HCT116 (cell line): ENCODE data around the gene RAB31.

Source experiments
- POLR2A ChIP-seq: IDR thresholded peaks from 2 replicates; pipeline ENCODE4 v1.7.0; 2011; ENCODE audit warnings: borderline replicate concordance; ENCODE audit not compliant: insufficient read depth, insufficient read length; ENCODE audit errors: extremely low read depth
- POLR2AphosphoS5 ChIP-seq: IDR thresholded peaks from 2 replicates; pipeline ENCODE4 v1.6.1; 2011; ENCODE audit warnings: mild to moderate bottlenecking, low read depth, low read length, moderate library complexity
- SRF ChIP-seq: IDR thresholded peaks from 2 replicates; pipeline ENCODE4 v1.6.1; 2012; ENCODE audit warnings: low read depth
- ZNF274 ChIP-seq: fragments of 200-500 bp; sonication (Bioruptor generic); IDR thresholded peaks from 2 replicates; pipeline ENCODE4 v1.6.1; 2014; ENCODE audit warnings: mild to moderate bottlenecking, low read depth, low read length, inconsistent platforms
- TF ChIP-seq, protein P1 (sequence below): IDR thresholded peaks from 2 replicates; pipeline ENCODE4 v1.6.1; 2011; ENCODE audit warnings: mild to moderate bottlenecking, low read length, moderate library complexity; ENCODE audit not compliant: insufficient replicate concordance; ENCODE audit errors: extremely low read depth
- TF ChIP-seq, protein P2 (sequence below): IDR thresholded peaks from 2 replicates; pipeline ENCODE4 v1.6.1; 2012; ENCODE audit warnings: low read depth
- TF ChIP-seq, protein P3 (sequence below), 3 experiments: fragments of 200-600 bp in 1 of 3; sonication (generic) in 1 of 3; IDR thresholded peaks in 2 of 3; conservative IDR thresholded peaks in 1 of 3; 2 replicates each; pipeline ENCODE4 v1.5.1; 2012 to 2017; ENCODE audit warnings: low read depth in 2 of 3, low read length in 2 of 3, antibody characterized with exemption in 1 of 3, borderline replicate concordance in 1 of 3, control low read depth in 1 of 3, mild to moderate bottlenecking in 1 of 3, mixed read lengths in 1 of 3, mixed run types in 1 of 3, moderate library complexity in 1 of 3; ENCODE audit not compliant: insufficient read depth in 1 of 3
- TF ChIP-seq, protein P4 (sequence below): IDR thresholded peaks from 2 replicates; pipeline ENCODE4 v1.6.1; 2012

DNA sequence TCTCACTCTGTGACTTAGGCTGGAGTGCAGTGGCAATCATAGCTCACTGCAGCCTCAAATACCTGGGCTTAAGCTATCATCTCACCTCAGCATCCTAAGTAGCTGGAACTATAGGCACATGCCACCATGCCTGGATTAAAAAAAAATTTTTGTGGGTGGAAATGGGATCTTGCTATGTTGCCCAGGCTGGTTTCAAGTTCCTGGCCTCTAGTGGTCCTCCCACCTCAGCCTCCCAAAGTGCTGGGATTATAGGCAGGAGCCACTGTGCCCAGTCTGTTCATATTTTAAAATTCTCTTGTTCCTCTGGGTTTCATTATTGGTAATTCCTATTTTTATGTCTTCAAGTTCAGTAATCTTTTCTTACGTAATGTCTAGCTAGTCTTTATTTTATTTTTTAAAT lies 25.5 kb upstream of the RAB31 start:
- TF ChIP-seq, protein P1, sequence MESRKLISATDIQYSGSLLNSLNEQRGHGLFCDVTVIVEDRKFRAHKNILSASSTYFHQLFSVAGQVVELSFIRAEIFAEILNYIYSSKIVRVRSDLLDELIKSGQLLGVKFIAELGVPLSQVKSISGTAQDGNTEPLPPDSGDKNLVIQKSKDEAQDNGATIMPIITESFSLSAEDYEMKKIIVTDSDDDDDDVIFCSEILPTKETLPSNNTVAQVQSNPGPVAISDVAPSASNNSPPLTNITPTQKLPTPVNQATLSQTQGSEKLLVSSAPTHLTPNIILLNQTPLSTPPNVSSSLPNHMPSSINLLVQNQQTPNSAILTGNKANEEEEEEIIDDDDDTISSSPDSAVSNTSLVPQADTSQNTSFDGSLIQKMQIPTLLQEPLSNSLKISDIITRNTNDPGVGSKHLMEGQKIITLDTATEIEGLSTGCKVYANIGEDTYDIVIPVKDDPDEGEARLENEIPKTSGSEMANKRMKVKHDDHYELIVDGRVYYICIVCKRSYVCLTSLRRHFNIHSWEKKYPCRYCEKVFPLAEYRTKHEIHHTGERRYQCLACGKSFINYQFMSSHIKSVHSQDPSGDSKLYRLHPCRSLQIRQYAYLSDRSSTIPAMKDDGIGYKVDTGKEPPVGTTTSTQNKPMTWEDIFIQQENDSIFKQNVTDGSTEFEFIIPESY, result no peak
- TF ChIP-seq POLR2A (no peak), ZNF274 (no peak), POLR2AphosphoS5 (no peak), SRF (no peak)
- TF ChIP-seq, protein P2, sequence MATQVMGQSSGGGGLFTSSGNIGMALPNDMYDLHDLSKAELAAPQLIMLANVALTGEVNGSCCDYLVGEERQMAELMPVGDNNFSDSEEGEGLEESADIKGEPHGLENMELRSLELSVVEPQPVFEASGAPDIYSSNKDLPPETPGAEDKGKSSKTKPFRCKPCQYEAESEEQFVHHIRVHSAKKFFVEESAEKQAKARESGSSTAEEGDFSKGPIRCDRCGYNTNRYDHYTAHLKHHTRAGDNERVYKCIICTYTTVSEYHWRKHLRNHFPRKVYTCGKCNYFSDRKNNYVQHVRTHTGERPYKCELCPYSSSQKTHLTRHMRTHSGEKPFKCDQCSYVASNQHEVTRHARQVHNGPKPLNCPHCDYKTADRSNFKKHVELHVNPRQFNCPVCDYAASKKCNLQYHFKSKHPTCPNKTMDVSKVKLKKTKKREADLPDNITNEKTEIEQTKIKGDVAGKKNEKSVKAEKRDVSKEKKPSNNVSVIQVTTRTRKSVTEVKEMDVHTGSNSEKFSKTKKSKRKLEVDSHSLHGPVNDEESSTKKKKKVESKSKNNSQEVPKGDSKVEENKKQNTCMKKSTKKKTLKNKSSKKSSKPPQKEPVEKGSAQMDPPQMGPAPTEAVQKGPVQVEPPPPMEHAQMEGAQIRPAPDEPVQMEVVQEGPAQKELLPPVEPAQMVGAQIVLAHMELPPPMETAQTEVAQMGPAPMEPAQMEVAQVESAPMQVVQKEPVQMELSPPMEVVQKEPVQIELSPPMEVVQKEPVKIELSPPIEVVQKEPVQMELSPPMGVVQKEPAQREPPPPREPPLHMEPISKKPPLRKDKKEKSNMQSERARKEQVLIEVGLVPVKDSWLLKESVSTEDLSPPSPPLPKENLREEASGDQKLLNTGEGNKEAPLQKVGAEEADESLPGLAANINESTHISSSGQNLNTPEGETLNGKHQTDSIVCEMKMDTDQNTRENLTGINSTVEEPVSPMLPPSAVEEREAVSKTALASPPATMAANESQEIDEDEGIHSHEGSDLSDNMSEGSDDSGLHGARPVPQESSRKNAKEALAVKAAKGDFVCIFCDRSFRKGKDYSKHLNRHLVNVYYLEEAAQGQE, result no peak
- TF ChIP-seq, protein P3, sequence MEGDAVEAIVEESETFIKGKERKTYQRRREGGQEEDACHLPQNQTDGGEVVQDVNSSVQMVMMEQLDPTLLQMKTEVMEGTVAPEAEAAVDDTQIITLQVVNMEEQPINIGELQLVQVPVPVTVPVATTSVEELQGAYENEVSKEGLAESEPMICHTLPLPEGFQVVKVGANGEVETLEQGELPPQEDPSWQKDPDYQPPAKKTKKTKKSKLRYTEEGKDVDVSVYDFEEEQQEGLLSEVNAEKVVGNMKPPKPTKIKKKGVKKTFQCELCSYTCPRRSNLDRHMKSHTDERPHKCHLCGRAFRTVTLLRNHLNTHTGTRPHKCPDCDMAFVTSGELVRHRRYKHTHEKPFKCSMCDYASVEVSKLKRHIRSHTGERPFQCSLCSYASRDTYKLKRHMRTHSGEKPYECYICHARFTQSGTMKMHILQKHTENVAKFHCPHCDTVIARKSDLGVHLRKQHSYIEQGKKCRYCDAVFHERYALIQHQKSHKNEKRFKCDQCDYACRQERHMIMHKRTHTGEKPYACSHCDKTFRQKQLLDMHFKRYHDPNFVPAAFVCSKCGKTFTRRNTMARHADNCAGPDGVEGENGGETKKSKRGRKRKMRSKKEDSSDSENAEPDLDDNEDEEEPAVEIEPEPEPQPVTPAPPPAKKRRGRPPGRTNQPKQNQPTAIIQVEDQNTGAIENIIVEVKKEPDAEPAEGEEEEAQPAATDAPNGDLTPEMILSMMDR (IDR thresholded peaks at IDR 0.05 in 2 of 3, conservative IDR thresholded peaks at IDR 0.05 in 1 of 3; ENCODE audit: borderline replicate concordance in 1 of 3, insufficient read depth in 1 of 3, low read depth in 2 of 3, low read length in 2 of 3), result no peak
- TF ChIP-seq, protein P4, sequence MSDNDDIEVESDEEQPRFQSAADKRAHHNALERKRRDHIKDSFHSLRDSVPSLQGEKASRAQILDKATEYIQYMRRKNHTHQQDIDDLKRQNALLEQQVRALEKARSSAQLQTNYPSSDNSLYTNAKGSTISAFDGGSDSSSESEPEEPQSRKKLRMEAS, result no peak
